Superior temporal gyrus (tissue), 1 donor: ENCODE results near the gene SARS1.
"Not testable (repeated sequence)": the region's sequence is repeated elsewhere in the genome, so short reads cannot be mapped to it uniquely, and the experiment has no call there.

Source experiments
- DNase-seq: peaks from one replicate; pipeline ENCODE4 v3.0.0-alpha.2; 2016; ENCODE audit errors: extremely low spot score

Gene SARS1

DNA sequence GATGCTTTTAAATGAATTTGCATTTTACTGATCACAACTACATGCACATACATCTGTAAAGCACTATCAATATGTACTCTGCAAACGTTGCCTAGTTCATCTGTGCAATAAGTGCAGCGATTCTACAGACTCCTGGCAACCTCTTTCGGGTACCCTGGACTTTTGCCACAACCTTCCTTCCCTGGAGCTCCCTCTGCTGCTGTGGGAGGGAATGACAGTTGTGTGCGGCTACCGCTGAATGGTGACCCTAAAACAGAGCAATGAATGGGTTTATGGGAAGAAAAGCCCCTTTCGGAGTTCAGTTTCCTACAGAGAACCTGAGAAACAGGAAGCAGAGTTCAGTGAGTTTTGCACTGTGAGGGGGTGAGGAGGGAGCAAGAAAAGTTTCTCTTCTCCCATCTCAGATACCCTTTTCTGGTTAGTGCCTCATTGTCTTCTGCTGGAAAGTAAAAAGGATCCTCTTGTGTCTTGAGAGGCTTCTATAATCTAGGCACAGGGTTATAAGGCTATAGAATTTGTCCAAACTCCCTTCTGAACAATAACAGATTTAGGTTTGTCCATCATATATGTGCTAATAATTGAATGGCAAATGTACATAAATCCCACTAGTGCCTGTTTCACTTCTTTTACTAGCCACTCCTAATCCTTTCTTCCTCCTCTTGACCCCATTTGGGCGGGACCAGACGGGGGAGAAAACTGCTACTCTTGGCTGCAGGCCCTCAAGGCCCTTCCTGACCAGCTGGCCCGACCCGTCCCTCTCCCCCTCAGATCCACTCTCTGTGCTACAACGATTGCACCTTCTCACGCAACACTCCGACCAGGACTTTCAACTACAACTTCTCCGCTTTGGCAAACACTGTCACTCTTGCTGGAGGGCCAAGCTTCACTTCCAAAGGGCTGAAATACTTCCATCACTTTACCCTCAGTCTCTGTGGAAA lies 19.8 kb upstream of the SARS1 start:
- DNase-seq = no peak

DNA sequence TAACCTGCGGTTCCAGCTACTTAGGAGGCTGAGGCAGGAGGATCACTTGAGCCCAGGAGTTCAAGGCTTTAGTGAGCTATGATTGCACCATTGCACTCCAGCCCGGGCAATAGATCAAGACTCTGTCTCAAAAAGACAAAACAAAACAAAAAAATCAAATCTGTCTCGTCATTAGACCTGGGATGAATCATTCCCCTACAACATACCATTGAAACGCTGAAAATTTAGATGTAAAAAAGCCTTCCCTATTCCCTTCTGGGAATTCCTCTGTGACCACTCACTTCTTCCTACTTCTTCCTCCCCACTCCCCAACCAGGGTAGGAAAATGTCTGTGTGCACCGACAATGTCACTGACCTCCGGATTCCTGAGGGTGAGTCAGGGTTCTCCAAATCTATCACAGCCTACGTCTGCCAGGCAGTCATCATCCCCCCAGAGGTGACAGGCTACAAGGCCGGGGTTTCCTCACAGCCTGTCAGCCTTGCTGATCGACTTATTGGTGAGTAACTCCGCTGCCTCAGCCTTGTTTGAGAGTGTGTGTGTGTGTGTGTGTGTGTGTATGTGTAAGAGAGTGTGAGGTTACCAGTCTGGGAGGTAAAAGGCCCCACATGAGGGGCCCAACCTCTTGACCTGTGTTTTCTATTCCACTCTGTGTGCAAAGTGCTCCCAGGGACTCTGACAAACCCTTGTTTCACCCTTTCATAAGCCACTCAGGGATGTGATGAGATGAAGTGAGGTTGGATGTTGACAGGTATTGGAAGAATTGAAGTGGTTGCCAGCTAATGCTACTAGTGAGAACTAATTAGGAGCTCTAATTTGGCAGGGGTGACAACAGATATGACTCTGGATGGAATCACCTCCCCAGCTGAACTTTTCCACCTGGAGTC lies 16.3 kb upstream of the SARS1 start:
- DNase-seq = no peak

DNA sequence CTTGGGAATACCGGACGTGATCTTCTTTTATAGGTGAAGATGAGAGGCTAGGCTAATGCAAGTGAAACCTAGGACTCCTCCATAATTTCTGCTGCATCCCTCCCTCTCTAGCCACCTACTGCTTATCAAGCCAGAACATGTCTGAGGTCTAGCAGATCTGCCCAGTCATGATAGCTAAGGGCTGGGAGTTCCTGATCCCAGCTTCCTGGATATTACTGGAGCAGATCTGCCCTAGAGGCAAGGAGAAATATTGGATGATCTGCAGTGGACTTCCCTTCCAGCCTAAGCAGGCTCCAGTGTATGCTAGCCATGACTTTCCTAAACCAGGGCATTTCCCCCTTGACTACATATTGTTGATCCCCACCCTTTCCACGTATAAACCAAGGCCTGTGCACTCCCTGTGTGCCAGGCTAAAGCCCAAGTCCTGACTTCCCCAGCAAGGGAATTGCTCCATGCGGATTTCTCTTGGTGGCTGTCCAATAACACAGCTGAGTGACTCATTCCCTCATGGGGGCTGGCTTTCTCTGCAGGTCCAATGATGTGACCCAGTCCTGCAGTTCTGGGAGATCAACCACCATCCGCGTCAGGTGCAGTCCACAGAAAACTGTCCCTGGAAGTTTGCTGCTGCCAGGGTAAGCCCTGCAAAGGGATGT lies 15.5 kb upstream of the SARS1 start:
- DNase-seq = peak; percentile 44

DNA sequence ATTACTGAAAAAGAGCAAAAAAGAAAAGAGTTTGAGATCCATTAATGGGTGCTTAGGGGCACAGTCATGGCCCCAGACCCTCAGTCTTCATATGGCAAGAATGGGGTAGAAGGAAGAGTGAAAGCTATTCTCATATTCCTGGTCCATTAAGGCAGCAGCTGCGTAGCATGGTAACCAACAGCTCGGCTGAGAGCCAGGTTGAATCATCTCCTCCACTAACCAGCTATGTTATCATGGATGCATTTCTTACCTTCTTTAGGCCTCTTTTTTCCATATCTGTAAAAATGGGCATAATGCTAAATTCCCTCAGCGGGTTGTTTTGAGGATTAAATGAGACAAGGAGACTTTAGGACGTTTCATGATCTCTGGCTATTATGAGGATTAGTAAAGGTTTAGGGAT lies 15.0 kb upstream of the SARS1 start:
- peak; percentile 35 for DNase-seq

DNA sequence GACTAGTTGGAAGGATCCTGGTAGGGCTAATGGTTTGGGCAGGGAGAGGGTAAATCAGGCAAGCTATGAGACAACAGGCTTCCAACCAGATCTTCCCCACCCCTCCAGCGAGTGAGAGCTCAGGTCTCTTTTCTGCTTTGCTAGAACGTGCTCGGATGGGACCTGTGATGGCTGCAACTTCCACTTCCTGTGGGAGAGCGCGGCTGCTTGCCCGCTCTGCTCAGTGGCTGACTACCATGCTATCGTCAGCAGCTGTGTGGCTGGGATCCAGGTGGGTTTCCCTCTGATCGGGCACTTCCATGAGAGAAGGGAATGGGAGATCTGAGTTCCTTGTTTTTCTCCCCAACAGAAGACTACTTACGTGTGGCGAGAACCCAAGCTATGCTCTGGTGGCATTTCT lies 14.0 kb upstream of the SARS1 start:
- no peak for DNase-seq

DNA sequence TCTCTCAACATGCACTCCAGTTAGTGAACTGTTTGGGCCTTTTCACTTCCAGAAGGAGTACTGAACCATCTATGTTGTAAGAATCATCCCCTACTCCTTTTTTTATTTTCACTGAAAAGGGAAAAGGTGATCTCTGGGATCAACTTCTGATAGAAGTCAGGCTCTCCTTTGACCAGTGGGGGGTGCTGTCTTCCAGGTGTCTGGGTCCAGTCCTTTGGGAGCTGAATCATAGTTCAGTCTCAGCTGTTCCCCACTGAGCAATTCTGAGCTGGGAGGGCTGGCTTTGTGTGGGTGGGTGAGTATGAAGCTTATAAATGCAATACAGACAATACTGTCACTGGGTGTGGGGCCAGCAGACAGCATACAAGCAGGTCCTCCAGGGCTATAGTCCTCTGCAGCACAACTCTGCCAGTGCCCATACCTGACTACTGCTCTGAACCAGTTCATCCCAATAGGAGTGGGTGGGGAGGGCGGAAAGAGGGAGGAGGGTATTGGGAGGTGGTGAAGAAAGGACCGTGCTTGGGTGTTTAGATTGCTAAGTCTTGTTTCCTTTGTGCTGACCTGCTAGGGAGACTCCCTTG lies 12.5 kb upstream of the SARS1 start:
- peak; percentile 84 for DNase-seq

DNA sequence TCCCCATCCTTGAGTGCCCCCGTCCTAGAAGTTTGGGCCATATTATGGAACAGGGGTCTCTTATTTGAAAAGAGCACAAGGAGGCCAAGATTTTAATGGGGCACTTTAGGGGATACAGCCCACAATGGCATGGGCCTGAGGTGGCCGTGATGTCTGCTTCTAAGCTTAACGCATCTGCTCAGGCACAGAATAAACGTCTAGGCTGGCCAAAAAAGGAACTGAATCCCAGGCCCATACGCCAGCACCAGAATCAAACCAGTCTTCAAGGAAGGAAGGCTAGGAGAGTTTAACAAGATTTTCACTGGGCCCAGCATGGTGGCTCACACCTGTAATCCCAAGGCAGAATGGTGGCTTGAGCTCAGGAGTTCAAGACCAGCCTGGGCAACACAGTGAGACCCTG lies 9.2 kb upstream of the SARS1 start:
- no peak for DNase-seq

DNA sequence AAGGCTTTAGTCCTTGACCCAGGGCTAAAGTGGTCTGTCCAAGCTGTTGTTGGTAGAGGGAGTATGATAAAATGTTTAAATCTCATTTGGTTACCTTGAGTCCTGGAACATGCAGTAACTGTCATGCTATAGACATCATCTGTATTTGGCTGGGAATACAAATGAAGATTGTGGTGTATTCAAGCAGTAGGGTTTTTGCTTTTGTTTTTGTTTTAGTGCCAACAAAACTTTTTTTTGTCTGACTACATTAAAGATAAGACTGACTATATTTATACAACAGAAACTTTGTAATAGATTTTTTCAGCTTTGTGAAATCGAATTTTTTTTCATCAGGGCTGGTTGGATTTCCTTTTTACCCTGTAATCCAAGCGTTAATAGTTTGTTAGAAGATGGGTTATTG lies 7.4 kb upstream of the SARS1 start:
- no peak for DNase-seq

DNA sequence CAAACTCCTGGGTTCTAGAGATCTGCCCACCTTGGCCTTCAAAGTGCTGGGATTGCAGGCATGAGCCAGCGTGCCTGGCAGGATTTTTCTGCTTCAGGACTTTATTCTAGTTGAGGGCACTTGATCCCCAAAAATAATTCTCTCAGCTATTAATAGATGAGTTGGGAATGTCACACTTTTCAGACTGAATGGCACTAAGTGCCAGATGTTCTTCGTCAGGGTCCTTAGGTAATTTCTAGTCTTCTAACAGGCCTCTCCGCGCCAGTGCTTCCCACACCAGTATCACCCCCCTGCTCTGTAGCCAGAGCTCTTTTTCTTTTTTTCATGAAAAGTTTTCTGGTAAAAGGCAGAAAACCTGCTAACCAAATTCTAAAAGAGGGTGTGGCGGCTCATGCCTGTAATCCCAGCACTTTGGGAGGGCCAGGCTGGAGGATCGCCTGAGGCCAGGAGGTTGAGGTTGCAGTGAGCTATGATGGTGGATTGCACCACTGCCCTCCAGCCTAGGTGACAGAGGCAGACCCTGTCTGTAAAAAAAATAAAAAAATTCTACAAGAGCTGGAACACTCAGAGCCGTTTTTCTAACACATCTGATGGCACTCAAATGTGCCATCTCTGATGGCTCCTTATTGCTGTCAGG lies 6.1 kb upstream of the SARS1 start:
- no peak for DNase-seq

DNA sequence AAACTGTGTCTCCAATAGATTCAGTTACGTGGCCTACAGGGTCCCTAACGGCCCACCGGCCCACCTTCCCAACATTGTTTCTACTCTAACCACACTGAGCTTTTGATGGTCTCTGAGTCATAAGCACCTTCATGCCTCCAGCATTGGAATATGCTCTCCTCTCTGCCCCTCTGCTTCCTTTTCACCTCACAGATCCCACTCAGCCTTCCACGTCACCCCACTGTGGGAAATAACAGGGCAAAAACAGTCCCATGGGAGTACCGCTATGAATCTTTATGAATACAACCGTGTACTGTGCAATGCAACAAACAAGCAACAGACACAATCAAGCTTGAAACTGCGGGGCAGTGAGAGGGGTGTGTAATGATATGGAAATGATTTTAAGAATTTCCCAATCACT lies 5.3 kb upstream of the SARS1 start:
- DNase-seq = no peak

DNA sequence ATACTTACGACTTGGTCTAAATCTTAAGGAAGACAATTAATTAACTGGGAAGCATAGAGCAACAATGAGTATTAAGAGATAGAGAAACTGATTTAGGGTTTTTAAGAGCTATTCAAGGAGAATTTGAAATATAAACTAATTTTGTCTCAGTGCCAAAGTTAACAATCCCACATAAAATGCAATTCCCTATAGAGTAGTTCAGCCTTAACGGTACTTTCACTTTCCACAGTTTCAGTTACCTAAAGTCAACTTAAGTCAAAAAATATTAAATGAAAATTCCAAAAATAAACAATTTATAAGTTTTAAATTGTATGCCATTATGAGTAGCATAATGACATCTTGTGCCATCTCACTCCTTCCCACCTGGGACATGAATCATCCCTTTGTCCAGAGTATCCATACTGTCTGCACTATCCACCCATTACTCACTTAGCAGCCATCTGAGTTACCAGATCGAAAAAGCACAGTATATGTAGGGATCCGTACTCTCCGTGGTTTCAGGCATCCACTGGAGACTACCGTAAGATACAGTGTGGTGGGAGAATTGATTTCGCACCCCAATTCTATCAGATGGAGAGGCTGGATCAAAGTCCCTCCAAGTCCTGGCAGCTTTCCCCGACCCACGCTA lies 4.8 kb upstream of the SARS1 start:
- no peak for DNase-seq

DNA sequence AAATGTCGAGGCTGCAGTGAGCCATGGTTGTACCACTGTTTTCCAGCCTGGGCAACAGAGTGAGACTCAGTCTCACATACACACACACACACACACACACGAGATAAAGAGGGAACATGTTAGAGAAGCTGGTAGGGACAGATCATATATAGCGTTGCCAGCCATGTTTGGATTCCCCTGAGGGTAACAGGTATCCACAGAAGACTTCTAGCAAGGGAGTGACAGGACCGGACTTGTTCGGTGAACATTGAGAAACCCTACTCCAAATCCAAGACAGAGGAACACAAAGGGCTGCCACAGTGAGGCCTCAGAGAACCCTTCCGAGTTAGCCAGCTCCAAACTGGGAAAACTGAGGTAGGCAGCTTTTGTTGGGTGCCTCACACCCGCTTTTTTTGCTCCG lies 3.7 kb upstream of the SARS1 start:
- DNase-seq = no peak

DNA sequence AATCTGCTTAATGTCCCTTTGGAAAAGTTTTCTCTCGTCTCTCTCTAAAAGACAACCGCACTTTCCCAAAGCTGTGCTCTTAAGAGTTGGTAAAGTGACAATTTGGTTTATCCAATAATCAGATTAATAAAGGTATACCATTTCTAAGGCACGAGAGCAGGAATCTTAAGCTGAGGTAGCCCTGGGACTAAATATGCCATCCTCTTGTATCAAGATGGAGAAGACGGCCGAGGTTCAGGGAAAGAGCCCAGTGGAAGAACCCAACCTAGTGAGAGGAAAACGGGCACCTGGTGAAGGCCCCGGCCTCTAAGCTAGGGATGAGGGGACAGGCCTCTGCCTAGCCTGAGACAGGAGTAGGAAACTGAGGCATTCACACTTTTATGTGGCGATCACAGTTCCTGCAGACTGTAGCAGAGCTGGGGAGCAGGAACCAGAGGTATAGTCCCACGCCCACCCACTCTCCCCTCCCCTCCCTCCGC lies 334 bp upstream of the SARS1 start:
- DNase-seq = no peak

DNA sequence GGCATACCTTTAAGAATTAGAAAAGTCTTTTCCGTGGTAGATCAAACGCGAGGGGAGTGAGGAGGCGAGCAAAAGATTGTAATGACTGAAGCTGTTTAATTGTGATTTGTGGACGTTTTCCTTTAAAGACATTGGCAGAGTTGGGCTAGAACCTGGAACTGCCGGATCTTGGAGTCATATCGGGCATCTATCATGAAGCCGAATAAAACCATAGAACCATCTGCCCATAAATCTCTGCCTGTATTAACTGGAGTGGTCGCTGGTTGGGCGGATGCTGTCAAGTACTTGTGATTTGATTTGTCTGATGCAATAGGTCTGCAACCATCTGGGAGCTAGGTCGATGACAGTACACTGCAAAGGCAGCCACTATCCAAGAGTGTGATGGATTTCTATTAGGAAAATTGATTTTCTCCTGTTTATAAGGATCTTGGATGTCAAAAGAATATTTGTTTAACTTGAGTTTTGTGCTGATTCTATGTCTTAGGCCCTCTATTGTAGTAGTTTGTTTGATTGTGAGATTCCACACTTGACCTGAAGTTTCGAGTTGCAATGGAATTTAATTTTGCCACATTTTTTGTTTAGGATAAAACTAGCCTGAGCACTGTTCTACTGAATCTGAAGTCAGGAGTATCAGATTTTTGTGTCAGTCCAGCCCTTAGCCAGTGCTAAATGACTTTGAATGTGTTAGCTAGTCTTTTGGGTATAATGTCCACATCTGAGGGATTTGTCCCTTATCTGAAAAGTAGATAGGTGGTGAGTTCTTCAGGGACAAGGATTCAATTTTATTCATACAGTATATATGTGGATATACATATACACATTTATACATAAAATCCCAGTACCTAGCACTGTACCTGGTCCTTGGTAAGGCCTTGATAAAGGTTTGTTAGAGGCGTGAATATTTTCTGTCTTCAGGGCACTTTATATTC lies 1.2 kb downstream of the SARS1 start:
- DNase-seq = peak; percentile 47

DNA sequence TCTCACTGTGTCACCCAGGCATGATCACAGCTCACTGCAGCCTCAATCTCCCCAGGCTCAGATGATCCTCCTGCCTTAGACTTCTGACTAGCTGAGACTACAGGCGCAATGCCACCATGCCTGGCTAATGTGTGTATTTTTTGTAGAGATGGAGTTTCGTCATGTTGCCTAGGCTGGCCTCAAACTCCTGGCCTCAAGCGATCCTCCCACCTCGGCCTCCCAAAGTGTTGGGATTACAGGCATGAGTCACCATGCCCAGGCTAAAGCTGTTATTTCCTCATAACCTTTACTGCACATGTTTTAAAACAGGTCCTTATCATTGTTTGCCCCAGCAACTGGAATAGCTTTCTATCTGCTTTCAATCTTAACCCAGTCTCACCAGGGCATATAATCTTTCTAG lies 2.9 kb downstream of the SARS1 start:
- no peak for DNase-seq

DNA sequence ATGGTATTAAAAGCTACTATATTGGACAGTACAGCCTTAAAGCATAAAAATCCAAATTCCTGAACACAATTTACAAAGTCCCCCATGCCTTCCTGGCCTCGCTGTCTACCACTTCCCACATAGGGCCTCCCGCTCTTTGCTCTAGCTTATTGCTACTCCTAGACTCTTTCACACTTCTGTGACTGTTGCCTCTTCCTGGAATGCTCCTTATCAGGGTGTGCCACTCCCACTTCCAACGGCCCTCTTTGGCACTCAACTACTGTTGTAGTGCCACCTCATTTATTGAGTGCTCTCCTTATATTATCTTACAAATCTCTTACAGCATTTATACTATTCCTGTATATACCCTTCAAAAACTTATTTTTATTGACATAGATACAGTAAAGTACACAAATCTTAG lies 4.8 kb downstream of the SARS1 start:
- DNase-seq = no peak

DNA sequence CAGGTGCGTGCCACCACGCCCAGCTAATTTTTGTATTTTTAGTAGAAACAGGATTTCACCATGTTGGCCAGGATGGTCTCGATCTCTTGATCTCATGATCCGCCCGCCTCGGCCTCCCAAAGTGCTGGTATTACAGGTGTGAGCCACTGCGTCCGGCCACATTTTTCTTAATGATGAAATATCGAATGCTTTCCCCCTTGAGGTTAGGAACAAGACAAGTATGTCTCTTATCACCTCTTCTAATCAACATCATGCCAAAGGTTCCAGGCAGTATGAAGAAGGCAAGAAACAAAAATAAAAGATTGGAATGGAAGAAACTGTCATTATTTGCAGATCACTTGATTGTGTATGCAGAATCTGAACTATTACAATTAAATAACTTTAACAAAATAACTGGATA lies 7.5 kb downstream of the SARS1 start:
- not testable (repeated sequence) for DNase-seq

DNA sequence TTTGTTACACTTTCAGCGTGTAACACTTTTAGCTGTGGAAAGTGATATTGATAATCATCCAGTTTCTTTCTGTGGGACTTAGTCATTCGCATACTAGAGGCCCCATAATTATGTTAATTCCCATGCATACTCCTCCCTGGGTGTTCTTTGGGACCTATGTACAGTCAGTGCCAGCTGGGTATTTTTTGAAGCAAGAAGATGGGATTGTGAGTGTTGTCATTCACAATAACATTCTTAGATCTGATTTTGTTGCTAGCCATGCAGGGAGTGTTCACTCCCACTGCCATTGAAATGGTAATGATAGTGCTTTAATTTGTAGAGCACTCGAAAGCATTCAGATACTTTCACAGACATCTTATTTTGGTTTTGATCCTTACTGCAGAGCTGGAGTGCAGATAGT lies 11.6 kb downstream of the SARS1 start:
- DNase-seq = no peak

DNA sequence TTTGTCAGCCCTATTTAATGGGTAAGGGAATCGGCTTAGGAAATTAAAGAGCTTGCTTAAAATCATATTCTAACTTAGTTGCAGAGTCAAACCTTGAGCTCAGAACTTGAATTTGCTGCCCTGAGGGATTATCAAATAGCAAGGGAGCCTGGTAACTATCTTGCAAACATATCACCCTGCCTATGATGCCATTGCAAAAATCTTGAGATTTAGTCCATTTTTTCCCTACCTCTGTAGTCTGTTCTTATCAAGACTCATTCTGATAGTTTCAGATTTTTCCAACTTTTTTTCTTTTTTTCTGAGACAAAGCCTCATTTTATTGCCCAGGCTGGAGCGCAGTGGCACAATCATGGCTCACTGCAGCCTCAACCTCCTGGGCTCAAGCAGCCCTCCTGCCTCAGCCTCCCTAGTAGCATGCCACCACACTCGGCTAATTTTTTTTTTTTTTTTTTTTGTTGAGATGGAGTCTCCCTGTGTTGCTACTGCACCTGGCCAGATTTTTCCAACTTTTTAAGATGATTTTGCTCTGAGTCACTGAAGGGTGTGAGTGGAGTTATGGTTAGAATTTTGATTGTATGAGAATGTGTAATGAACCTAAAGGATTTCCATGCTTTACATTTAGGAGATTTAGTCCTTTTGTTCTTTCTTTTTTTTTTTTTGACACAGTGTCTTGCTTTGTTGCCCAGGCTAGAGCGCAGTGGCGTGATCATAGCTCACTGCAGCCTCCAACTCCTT lies 12.2 kb downstream of the SARS1 start:
- no peak for DNase-seq
